DOHH2 (cell line): Measurements from ENCODE around the gene SCN5A.

Experiments used
- H3F3A ChIP-seq: fragments of 200-600 bp; sonication (generic), shearing (Covaris generic); 2 replicates; pipeline ENCODE4 v1.6.0; 2016; ENCODE audit warnings: antibody characterized with exemption, mild to moderate bottlenecking; ENCODE audit not compliant: control insufficient read depth, insufficient read depth
- H3K27ac ChIP-seq: fragments of 200-600 bp; sonication (generic); 2 replicates; pipeline ENCODE4 v1.5.1; 2014; ENCODE audit warnings: low read depth, mild to moderate bottlenecking, low read length, moderate library complexity
- H3K27me3 ChIP-seq: fragments of 200-600 bp; sonication (generic); 2 replicates; pipeline ENCODE4 v1.6.1; 2014; ENCODE audit warnings: mild to moderate bottlenecking, low read length, mixed read lengths; ENCODE audit not compliant: control insufficient read depth
- H3K36me3 ChIP-seq: fragments of 200-600 bp; sonication (generic); 2 replicates; pipeline ENCODE4 v1.6.1; 2014; ENCODE audit warnings: mild to moderate bottlenecking, low read length, moderate library complexity, mixed read lengths; ENCODE audit not compliant: control insufficient read depth
- H3K4me1 ChIP-seq: fragments of 200-600 bp; sonication (generic); 2 replicates; pipeline ENCODE4 v1.6.1; 2014; ENCODE audit warnings: mild to moderate bottlenecking, low read length, mixed read lengths; ENCODE audit not compliant: control insufficient read depth
- H3K4me2 ChIP-seq: fragments of 200-600 bp; sonication (generic); 2 replicates; pipeline ENCODE4 v1.6.0; 2014; ENCODE audit warnings: mild to moderate bottlenecking, low read length, moderate library complexity
- H3K4me3 ChIP-seq: fragments of 200-600 bp; sonication (generic); 2 replicates; pipeline ENCODE4 v1.5.1; 2014; ENCODE audit warnings: mild to moderate bottlenecking, low read length, mixed read lengths
- H3K79me2 ChIP-seq: fragments of 200-600 bp; sonication (generic); 2 replicates; pipeline ENCODE4 v1.6.1; 2014; ENCODE audit warnings: mild to moderate bottlenecking, low read length, mixed read lengths; ENCODE audit not compliant: control insufficient read depth
- H3K9me2 ChIP-seq: fragments of 200-600 bp; sonication (generic); replicated peaks from 2 replicates; pipeline ENCODE4 v1.6.1; 2014; ENCODE audit warnings: mild to moderate bottlenecking, low read length, mixed read lengths; ENCODE audit not compliant: control insufficient read depth
- H3K9me3 ChIP-seq: fragments of 200-600 bp; sonication (generic); 2 replicates; pipeline ENCODE4 v1.6.1; 2014; ENCODE audit warnings: antibody characterized with exemption, low read length, mixed read lengths; ENCODE audit not compliant: control insufficient read depth, insufficient read depth
- H4K20me1 ChIP-seq: fragments of 200-600 bp; sonication (generic); 2 replicates; pipeline ENCODE4 v1.6.0; 2014; ENCODE audit warnings: low read depth, mild to moderate bottlenecking, antibody characterized with exemption, low read length, moderate library complexity; ENCODE audit not compliant: control insufficient read depth, insufficient read depth
- CTCF ChIP-seq: fragments of 200-600 bp; sonication (generic); IDR thresholded peaks from one replicate; pipeline ENCODE4 v1.5.1; 2014; ENCODE audit warnings: antibody characterized with exemption, mild to moderate bottlenecking, low read depth, low read length; ENCODE audit not compliant: poor library complexity, severe bottlenecking
- EZH2phosphoT487 ChIP-seq: fragments of 200-600 bp; sonication (generic); IDR thresholded peaks from 2 replicates; pipeline ENCODE4 v1.6.1; 2017; ENCODE audit warnings: borderline replicate concordance, mild to moderate bottlenecking, antibody characterized with exemption, low read length, moderate library complexity, mixed read lengths

SCN5A gene

GRCh38 chr3:38560996-38561717 is 88.3 kb downstream of the SCN5A start:
- Histone ChIP-seq H3K4me2 (no peak overlapping the region), H3K4me1 (no peaks in the 10 kb centered on the region), H3K36me3 (no peaks in the 10 kb centered on the region), H3K9me3 (no peaks in the 10 kb centered on the region), H3K27ac (no peak overlapping the region), H4K20me1 (no peaks in the 10 kb centered on the region), H3K9me2 (no peaks in the 10 kb centered on the region), H3F3A (no peaks in the 10 kb centered on the region), H3K27me3 (no peaks in the 10 kb centered on the region), H3K79me2 (no peaks in the 10 kb centered on the region), H3K4me3 (no peak overlapping the region)
- no peak for TF ChIP-seq CTCF
- TF ChIP-seq EZH2phosphoT487, result no peak

GRCh38 chr3:38560284-38560683 is 89.2 kb downstream of the SCN5A start:
- no peak overlapping the region for H3K4me3 ChIP-seq
- H3K9me3 ChIP-seq, result no peaks in the 10 kb centered on the region
- H3K27me3 ChIP-seq, result no peaks in the 10 kb centered on the region
- H4K20me1 ChIP-seq, result no peaks in the 10 kb centered on the region
- H3K4me1 ChIP-seq, result no peaks in the 10 kb centered on the region
- H3K27ac ChIP-seq, result no peak overlapping the region
- no peaks in the 10 kb centered on the region for H3K79me2 ChIP-seq
- TF ChIP-seq EZH2phosphoT487, result no peak
- no peak overlapping the region for H3K4me2 ChIP-seq
- H3K36me3 ChIP-seq, result no peaks in the 10 kb centered on the region
- H3K9me2 ChIP-seq, result no peaks in the 10 kb centered on the region
- H3F3A ChIP-seq, result no peaks in the 10 kb centered on the region

- H3F3A ChIP-seq, result no peaks in the 10 kb centered on the region
Measured at GRCh38 chr3:38558864-38559263, 90.6 kb downstream of the SCN5A start.

More at GRCh38 chr3:38558864-38559263, 90.6 kb downstream of the SCN5A start:
- Histone ChIP-seq H3K27me3 (no peaks in the 10 kb centered on the region), H3K27ac (no peak overlapping the region), H3K4me2 (no peak overlapping the region), H3K4me1 (no peaks in the 10 kb centered on the region), H3K79me2 (no peaks in the 10 kb centered on the region), H4K20me1 (no peaks in the 10 kb centered on the region), H3K9me2 (no peaks in the 10 kb centered on the region), H3K9me3 (no peaks in the 10 kb centered on the region), H3K4me3 (no peak overlapping the region), H3K36me3 (no peaks in the 10 kb centered on the region)
- no peak for TF ChIP-seq EZH2phosphoT487
- TF ChIP-seq CTCF, result no peak
